OCI-LY7 (cell line): ENCODE data around the gene SNTB2. TPM values are rescaled to one million over a fixed set of nuclear protein-coding genes. Genes with fewer than 3 reads are reported as not detected.

Experiments used
- BruUV-seq: library from RNA; stranded (reverse); fragments of 400-500 nt; replicated peaks from 2 replicates; lab custom pipeline; 2021; lab: Mats Ljungman, UMichigan
- CTCF ChIA-PET: fragments of 300-600 bp; sonication (Branson Sonifier 250); formaldehyde crosslinking; loops from one replicate; lab custom pipeline; 2022; ENCODE audit warnings: antibody characterized with exemption; ENCODE audit not compliant: unreplicated experiment; lab: Charles Lee
- POLR2A ChIA-PET: fragments of 300-600 bp; sonication (Branson Sonifier 250); formaldehyde crosslinking; loops from one replicate; lab custom pipeline; 2022; ENCODE audit warnings: antibody characterized with exemption; lab: Charles Lee
- DNase-seq: peaks from one replicate; pipeline ENCODE4 v3.0.0-alpha.2; 2015; ENCODE audit warnings: low spot score
- H2AFZ ChIP-seq: fragments of 200-600 bp; sonication (generic), shearing (Covaris generic); 2 replicates; pipeline ENCODE4 v1.6.1; 2014; ENCODE audit warnings: mild to moderate bottlenecking, antibody characterized with exemption, low read length, moderate library complexity
- H3K27ac ChIP-seq: fragments of 200-600 bp; sonication (generic); 2 replicates; pipeline ENCODE4 v1.5.1; 2014; ENCODE audit warnings: mixed run types, low read depth, mild to moderate bottlenecking, moderate library complexity, low read length, inconsistent platforms; ENCODE audit not compliant: poor library complexity, severe bottlenecking
- H3K36me3 ChIP-seq: fragments of 200-600 bp; sonication (generic); 2 replicates; pipeline ENCODE4 v1.6.1; 2014; ENCODE audit warnings: mild to moderate bottlenecking, antibody characterized with exemption, low read length, moderate library complexity, mixed read lengths; ENCODE audit not compliant: insufficient read depth
- H3K4me1 ChIP-seq: fragments of 200-600 bp; sonication (generic); 2 replicates; pipeline ENCODE4 v1.5.1; 2014; ENCODE audit warnings: mild to moderate bottlenecking, low read length; ENCODE audit not compliant: insufficient read depth, poor library complexity, severe bottlenecking
- H3K4me2 ChIP-seq: fragments of 200-600 bp; sonication (generic); 2 replicates; pipeline ENCODE4 v1.6.1; 2014; ENCODE audit warnings: mild to moderate bottlenecking, low read length
- H3K4me3 ChIP-seq: fragments of 200-600 bp; sonication (generic); 2 replicates; pipeline ENCODE4 v1.5.1; 2014; ENCODE audit warnings: mild to moderate bottlenecking, low read depth, low read length; ENCODE audit not compliant: poor library complexity, severe bottlenecking
- H3K79me2 ChIP-seq: fragments of 200-600 bp; sonication (generic); 2 replicates; pipeline ENCODE4 v1.6.1; 2016; ENCODE audit warnings: low read depth, mild to moderate bottlenecking, low read length, moderate library complexity, mixed read lengths; ENCODE audit not compliant: insufficient read depth
- H3K9me2 ChIP-seq: fragments of 200-600 bp; sonication (generic); 2 replicates; pipeline ENCODE4 v1.6.1; 2016; ENCODE audit warnings: mild to moderate bottlenecking, low read length, mixed read lengths; ENCODE audit not compliant: insufficient read depth
- H3K9me3 ChIP-seq: fragments of 200-600 bp; sonication (generic); 2 replicates; pipeline ENCODE4 v1.6.1; 2014; ENCODE audit warnings: mild to moderate bottlenecking, mixed run types, low read length, mixed read lengths
- H4K20me1 ChIP-seq: fragments of 200-600 bp; sonication (generic); 2 replicates; pipeline ENCODE4 v1.6.1; 2014; ENCODE audit warnings: mild to moderate bottlenecking, antibody characterized with exemption, low read length, moderate library complexity, mixed read lengths; ENCODE audit not compliant: insufficient read depth
- CTCF ChIP-seq: fragments of 200-600 bp; sonication (generic); conservative IDR thresholded peaks from 2 replicates; pipeline ENCODE4 v1.5.1; 2014; ENCODE audit warnings: mild to moderate bottlenecking, antibody characterized with exemption, low read length, moderate library complexity, mixed read lengths
- EZH2phosphoT487 ChIP-seq: fragments of 200-600 bp; sonication (generic); IDR thresholded peaks from 2 replicates; pipeline ENCODE4 v1.6.1; 2018; ENCODE audit warnings: low read depth, borderline replicate concordance, mild to moderate bottlenecking, mixed run types, antibody characterized with exemption, low read length, moderate library complexity, mixed read lengths
- intact Hi-C: fragments of 100-400 bp; cut with micrococcal nuclease; formaldehyde crosslinking; loops from one replicate; pipeline ENCODE4 v1.10.0; 2022; ENCODE audit not compliant: unreplicated experiment
- total RNA-seq, 2 experiments: library from RNA; depleted of rRNA in 1 of 2; stranded (reverse); fragments of >200 nt in 1 of 2; shearing (Covaris generic) in 1 of 2; gene quantifications; 2 replicates each; pipeline ENCODE4 v1.2.3, GENCODE V29; 2014 to 2022

Gene SNTB2
- total RNA-seq, 2 experiments from 2014 or later: 21.2 to 34.1 TPM

DNA sequence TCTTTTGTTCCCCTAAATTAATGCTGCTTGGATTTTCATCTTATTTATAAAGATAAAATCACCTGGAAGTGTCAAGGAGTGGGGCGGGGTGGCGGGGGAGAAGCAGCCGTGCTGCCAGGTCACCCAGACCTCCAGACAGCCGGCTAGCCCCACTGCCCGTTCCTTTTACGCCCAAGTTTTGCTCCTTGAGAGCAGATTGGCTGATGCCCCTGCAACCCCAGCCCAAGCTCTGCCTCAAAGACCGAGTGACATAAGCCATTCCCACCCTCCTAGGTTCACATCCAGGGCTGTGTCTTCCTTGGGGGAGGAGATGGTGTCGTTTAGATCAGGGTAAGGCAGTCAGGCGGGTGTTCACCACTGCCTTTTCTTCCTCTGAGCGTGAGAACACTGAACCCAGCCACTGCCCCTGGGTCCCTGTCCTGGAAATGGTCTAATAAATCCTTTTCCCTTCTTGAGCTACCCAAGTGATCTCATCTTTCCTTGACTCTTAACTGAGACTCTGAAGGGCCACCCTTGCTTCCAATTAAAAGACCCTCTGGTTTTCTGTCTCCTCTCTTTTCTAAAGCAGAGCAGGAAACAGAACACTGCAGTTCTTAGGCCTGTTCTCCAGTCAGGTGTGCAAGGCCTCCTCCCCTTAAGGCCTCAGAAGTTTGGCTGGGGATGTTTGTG is 137.8 kb downstream of the SNTB2 start:
- Histone ChIP-seq H3K4me2 (no peak overlapping the region; the same call in 1 of the 2 replicates), H3K4me3 (no peak overlapping the region), H3K27ac (no peak overlapping the region), H2AFZ (no peak overlapping the region), H3K79me2 (peaks cover 71% of the 10 kb centered on the region), H3K4me1 (peaks cover 39% of the 10 kb centered on the region), H3K9me2 (no peaks in the 10 kb centered on the region), H3K9me3 (no peaks in the 10 kb centered on the region), H4K20me1 (peaks cover 44% of the 10 kb centered on the region), H3K36me3 (peaks cover 98% of the 10 kb centered on the region)
- POLR2A ChIA-PET: interaction anchor here (0.7 kb wide), 1 partner anchor 22 kb away, joined by 3 read pairs; no protein-coding TSS in a partner anchor
- intact Hi-C loops: no loop called here
- no peak for DNase-seq
- CTCF ChIA-PET: no interaction called here
- TF ChIP-seq CTCF (no peak), EZH2phosphoT487 (no peak)
- TSS peak; percentile 76 for BruUV-seq

GRCh38 chr16:69325784-69326171 is 138.8 kb downstream of the SNTB2 start:
- ChIA-PET CTCF (no interaction called here), POLR2A (interaction anchor here (0.7 to 1.8 kb wide), 3 partner anchors 14 to 59 kb away, joined by 3 to 8 read pairs (median 4); partner anchors contain the start of gene NIP7)
- TF ChIP-seq EZH2phosphoT487 (no peak), CTCF (no peak)
- DNase-seq: no peak
- no peaks in the 10 kb centered on the region for H3K9me3 ChIP-seq
- no peak overlapping the region for H3K27ac ChIP-seq
- peak overlapping the region; percentile 89 for H3K4me2 ChIP-seq
- intact Hi-C loops: no loop called here
- H3K4me3 ChIP-seq: peak overlapping the region; percentile 75
- H2AFZ ChIP-seq: no peak overlapping the region
- no peaks in the 10 kb centered on the region for H3K9me2 ChIP-seq
- H4K20me1 ChIP-seq: peaks cover 45% of the 10 kb centered on the region
- peaks cover 76% of the 10 kb centered on the region for H3K79me2 ChIP-seq
- no TSS peak for BruUV-seq
- H3K4me1 ChIP-seq: peaks cover 39% of the 10 kb centered on the region
- H3K36me3 ChIP-seq: peaks cover 88% of the 10 kb centered on the region
